ENCODE results near the gene CDC42BPB.
A peak's percentile ranks its signal among the peaks of the same experiment; 100 is the strongest.

The CDC42BPB gene

GRCh38 chr14:103095210-103095778 is 37.9 kb upstream of the CDC42BPB start:
- no peak for DNase-seq (ENCODE audit: low spot score)

DNA sequence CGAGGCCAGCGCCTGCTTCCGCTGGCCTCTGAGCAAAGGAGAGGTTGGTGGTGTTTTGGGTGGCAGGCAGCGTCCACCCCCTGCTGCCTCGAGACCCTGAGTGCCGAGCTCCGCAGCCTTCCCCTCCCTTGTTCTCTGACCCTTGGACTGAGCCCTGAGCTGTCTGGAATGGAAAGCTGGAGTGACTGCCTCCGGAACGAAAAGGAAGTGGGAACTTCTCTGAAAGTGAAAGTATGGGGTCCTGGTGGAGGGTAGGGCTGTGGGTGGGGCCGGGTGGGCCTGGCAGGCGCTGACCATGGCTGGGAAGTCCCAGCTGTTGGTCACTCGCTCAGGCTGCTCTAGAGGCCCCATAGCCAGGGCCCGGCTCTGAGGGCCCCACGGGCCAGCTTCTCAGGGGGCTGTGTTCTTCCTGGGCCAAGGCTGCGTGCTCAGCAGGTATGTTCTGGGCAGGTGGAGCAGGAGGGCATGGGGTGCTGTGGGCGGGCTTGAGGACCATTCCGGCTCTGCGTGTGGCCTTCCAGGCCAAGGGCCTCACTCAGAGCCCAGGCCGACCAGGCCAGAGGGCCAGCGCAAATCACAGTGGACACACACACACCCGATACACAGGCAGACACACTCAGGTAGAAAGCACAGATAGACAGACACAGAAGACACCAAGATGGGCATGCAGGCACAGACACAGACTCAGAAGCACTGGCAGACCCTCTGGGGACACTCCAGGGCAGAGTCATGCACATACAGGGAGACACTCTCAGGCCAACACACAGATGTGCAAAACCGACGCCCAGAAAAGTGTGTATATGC is 37.3 kb upstream of the CDC42BPB start, which contains the start of gene EXOC3L4:
EXOC3L4 (plus strand) TSS at position 320 of the 804 bp plus-strand sequence. CDS start 5,495 bp downstream, outside the sequence.
- peak; percentile 77 for DNase-seq (ENCODE audit: low spot score)

- DNase-seq (ENCODE audit: low spot score), result no peak
Measured at GRCh38 chr14:103093856-103094405, 36.6 kb upstream of the CDC42BPB start.

GRCh38 chr14:103091883-103092222 is 34.5 kb upstream of the CDC42BPB start:
- no peak for DNase-seq (ENCODE audit: low spot score)

DNA sequence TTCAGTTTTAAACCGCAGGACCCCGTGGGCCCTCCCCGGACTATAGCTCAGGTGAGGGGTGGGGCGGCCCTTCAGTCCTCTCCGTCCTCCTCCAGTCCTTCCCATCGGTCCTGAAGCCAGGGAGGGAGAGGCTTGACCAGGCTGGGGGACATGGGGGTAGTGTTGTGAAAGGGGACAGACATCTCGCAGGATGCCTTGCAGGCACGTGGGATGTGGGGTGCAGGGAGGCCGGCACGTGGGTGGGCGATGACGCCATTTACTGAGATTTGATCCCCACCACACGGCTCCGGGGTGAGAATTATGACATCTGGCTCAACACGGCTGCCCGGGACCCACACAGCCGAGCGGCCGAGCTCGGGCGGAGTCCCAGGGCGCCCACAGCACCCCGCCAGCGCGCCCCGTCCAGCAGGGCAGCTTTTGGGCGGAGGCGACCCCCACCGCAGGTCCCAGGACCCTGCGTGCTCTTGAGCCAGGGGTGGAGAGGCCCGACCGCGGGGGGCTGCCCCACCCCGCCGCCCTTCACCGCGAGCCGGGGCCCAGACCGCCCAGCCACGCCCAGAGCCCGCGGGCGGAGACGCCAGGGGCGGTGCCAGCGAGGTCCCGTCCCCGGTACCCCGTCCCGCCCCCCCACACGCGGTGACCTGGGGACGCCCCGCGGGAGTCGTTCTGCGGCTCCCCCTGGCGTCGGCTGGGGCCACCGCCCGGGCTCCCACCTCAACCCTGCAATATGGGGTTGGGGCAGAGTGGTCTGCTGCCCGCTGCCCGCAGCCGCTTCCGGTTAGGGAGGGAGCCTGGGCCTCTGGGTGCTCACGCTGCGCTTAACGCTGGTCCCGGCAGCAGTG is 33.9 kb upstream of the CDC42BPB start:
- peak; percentile 79 for DNase-seq (ENCODE audit: low spot score)

GRCh38 chr14:103090481-103091020 is 33.2 kb upstream of the CDC42BPB start:
- no peak for DNase-seq (ENCODE audit: low spot score)

DNA sequence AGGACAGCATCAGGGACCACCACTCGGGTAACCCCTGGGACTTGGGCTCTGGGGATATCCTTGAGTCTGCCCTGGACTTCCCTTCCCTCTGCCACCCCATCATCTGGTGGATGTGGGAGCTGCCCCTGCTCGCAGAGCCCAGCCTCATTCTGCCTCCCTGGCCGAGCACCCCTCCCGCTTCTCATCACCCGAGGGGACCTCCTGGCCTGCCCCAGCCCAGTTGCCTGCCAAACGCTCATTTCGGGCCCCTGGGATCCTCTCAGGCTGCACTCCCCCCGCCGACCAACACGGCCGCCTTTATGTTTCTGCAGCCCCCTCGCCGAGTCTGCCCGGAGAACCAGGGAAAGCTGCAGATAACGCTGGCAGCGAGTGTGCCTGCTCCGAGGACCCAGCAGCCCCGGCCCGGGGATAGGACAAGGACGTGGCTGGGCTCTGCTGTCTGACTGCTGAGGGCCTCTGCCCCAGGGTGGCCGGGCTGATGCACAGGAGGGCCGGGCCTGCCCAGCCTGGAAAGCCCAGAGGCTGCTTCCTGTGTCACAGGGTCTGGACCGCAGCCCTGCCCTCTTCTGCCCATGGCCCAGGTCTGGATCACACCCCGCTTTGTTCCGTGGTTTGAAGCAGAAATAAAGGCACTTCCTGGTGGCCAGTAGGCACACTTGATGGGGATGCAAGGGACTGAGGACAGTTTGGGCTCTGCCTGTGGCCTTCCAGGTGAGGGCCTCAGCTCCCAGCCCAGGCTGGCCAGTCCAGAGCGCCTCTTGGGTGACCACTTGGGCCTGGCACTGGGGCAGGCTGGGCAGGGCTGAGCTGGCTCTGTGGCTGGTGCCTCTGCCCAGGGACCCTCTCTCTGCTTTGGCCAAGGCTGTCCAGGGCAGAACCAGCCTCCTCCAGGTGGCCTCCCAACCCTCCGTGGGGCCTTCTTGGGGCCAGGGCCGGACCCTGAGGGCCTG is 32.3 kb upstream of the CDC42BPB start:
- DNase-seq (ENCODE audit: low spot score), result no peak

- no peak for DNase-seq (ENCODE audit: low spot score)
Measured at GRCh38 chr14:103088921-103089320, 31.6 kb upstream of the CDC42BPB start.

- DNase-seq (ENCODE audit: low spot score), result no peak
Measured at GRCh38 chr14:103087343-103087835, 30.0 kb upstream of the CDC42BPB start.

- no peak for DNase-seq (ENCODE audit: low spot score)
Measured at GRCh38 chr14:103086771-103087342, 29.5 kb upstream of the CDC42BPB start.

- DNase-seq (ENCODE audit: low spot score), result no peak
Measured at GRCh38 chr14:103085106-103086091, 28.1 kb upstream of the CDC42BPB start.

- no peak for DNase-seq (ENCODE audit: low spot score)
Measured at GRCh38 chr14:103084021-103084919, 26.9 kb upstream of the CDC42BPB start, which contains the start of gene LBHD2. Gene LBHD2, plus strand, starts transcription at chr14:103084210. Its CDS starts 1,803 bp downstream, at chr14:103086013.

- DNase-seq (ENCODE audit: low spot score), result no peak
Measured at GRCh38 chr14:103081951-103082350, 24.6 kb upstream of the CDC42BPB start.

DNA sequence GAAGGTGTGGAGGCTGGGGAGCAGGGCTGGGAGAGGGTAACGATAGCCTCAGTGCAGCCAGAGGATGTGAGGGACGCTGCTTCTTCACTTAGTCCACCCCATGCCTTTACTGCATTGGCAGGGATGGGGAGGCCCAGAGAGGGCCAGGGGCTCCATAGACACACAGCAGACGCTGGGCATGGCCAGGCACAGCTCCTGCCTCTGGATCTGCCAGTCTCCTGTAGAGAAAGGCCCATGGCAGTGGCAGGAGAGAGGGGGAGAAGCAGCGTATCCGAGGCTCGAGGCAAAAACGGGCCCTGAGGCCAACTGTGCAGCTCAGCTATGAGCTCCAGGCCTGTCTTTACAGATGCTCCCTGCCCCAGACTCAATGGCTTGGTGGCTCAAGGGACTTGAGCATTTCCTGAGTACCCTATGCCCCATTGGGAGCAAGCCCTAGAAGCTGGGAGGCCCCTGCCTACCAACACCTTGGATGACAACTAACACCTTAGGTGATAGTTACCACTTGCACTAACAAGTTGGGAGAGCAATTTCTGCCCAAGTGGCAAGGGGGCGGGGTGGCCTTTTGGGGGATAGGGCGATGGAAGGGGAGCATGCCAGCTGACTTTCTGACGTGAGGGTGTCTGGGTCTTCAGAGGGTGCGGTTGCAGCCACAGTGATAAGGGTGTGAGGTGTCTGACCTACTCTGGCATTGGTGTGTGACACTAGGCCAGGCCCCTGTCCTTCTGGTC is 21.7 kb upstream of the CDC42BPB start:
- no peak for DNase-seq (ENCODE audit: low spot score)

DNA sequence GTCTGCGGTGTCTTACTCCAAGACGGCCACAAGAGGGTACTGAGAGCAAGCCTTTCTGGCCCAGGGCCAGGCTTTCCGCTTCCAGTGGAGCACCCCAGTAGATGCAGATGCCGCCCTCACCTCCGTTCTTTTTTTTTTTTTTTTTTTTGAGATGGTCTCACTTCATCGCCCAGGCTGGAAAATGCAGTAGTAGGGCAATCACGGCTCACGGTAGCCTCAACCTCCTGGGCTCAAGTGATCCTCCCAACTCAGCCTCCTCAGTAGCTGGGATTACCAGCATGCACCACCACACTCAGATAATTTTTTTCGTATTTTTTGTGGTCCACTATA is 21.0 kb upstream of the CDC42BPB start:
- peak; percentile 82 for DNase-seq (ENCODE audit: low spot score)

GRCh38 chr14:103074729-103075367 is 17.5 kb upstream of the CDC42BPB start:
- DNase-seq (ENCODE audit: low spot score), result no peak
